Smooth muscle cell (in vitro differentiated cells): ENCODE measurements around the gene ARRDC2. TPM values are rescaled to one million over a fixed set of nuclear protein-coding genes. Genes with fewer than 3 reads are reported as not detected.

ENCODE experiments used
- DNase-seq: peaks from one replicate; lab custom pipeline; 2025; ENCODE audit not compliant: unreplicated experiment; lab: John Stamatoyannopoulos, UW
- H2AFZ ChIP-seq: fragments of 200-600 bp; sonication (generic); 2 replicates; pipeline ENCODE4 v1.6.0; 2016; ENCODE audit warnings: antibody characterized with exemption, low read depth, mild to moderate bottlenecking
- H3F3A ChIP-seq: fragments of 200-600 bp; sonication (generic); 2 replicates; pipeline ENCODE4 v1.6.0; 2017; ENCODE audit warnings: antibody characterized with exemption, low read depth
- H3K27ac ChIP-seq: fragments of 200-600 bp; sonication (generic); 2 replicates; pipeline ENCODE4 v1.5.1; 2016; ENCODE audit warnings: low read depth, mild to moderate bottlenecking
- H3K27me3 ChIP-seq: fragments of 200-600 bp; sonication (generic); 2 replicates; pipeline ENCODE4 v1.6.1; 2016; ENCODE audit warnings: low read depth, mild to moderate bottlenecking
- H3K36me3 ChIP-seq: fragments of 200-600 bp; sonication (generic); 2 replicates; pipeline ENCODE4 v1.5.1; 2016; ENCODE audit warnings: low read depth
- H3K4me1 ChIP-seq: fragments of 200-600 bp; sonication (generic); 2 replicates; pipeline ENCODE4 v1.5.1; 2016; ENCODE audit warnings: low read depth
- H3K4me2 ChIP-seq: fragments of 200-600 bp; sonication (generic); 2 replicates; pipeline ENCODE4 v1.6.0; 2016; ENCODE audit warnings: mild to moderate bottlenecking
- H3K4me3 ChIP-seq: fragments of 200-600 bp; sonication (generic); 2 replicates; pipeline ENCODE4 v1.5.1; 2016; ENCODE audit warnings: mild to moderate bottlenecking
- H3K79me2 ChIP-seq: fragments of 200-600 bp; sonication (generic); 2 replicates; pipeline ENCODE4 v1.6.0; 2016; ENCODE audit warnings: low read depth, mild to moderate bottlenecking
- H3K9ac ChIP-seq: fragments of 200-600 bp; sonication (generic); 2 replicates; pipeline ENCODE4 v1.6.0; 2016; ENCODE audit warnings: low read depth
- H3K9me3 ChIP-seq: fragments of 200-600 bp; sonication (generic); replicated peaks from 2 replicates; pipeline ENCODE4 v1.5.1; 2016; ENCODE audit warnings: low read depth
- H4K20me1 ChIP-seq: fragments of 200-600 bp; sonication (generic); 2 replicates; pipeline ENCODE4 v1.6.0; 2016; ENCODE audit warnings: low read depth
- WGBS: methylation state at CpG from one replicate; pipeline ENCODE4 v1.1.7; 2016; ENCODE audit warnings: low lambda C conversion rate; 5-methylcytosine and 5-hydroxymethylcytosine counted together
- polyA plus RNA-seq: library from polyadenylated mRNA; unstranded; fragments of >200 nt; fragmentation: Nextera tagmentation; extraction: Ambion mirVana; gene quantifications from 2 replicates; pipeline ENCODE4 v1.2.1, GENCODE V29; 2016
- total RNA-seq: library from RNA; depleted of rRNA; stranded (reverse); fragments of >200 nt; gene quantifications from 2 replicates; pipeline ENCODE4 v1.2.3, GENCODE V29; 2014
- TF ChIP-seq, protein P1 (sequence below): fragments of 200-600 bp; sonication (generic); IDR thresholded peaks from 2 replicates; pipeline ENCODE4 v1.5.1; 2017; ENCODE audit warnings: borderline replicate concordance, mild to moderate bottlenecking, antibody characterized with exemption; ENCODE audit not compliant: insufficient read depth, poor library complexity, severe bottlenecking

The ARRDC2 gene
- total and polyA plus RNA-seq, 2 experiments from 2014 or later, result 4.3 to 4.4 TPM

GRCh38 chr19:18013210-18014111, 5.5 kb downstream of the ARRDC2 start:
- Histone ChIP-seq H3K4me2 (no peak overlapping the region), H2AFZ (no peak overlapping the region), H3F3A (no peaks in the 10 kb centered on the region), H3K27ac (no peak overlapping the region), H3K4me3 (no peak overlapping the region), H3K9me3 (no peaks in the 10 kb centered on the region), H3K27me3 (no peaks in the 10 kb centered on the region), H3K9ac (no peak overlapping the region), H3K36me3 (no peaks in the 10 kb centered on the region), H3K4me1 (peaks cover 4% of the 10 kb centered on the region), H4K20me1 (no peaks in the 10 kb centered on the region), H3K79me2 (no peaks in the 10 kb centered on the region)
- no peak for DNase-seq
- TF ChIP-seq, protein P1, sequence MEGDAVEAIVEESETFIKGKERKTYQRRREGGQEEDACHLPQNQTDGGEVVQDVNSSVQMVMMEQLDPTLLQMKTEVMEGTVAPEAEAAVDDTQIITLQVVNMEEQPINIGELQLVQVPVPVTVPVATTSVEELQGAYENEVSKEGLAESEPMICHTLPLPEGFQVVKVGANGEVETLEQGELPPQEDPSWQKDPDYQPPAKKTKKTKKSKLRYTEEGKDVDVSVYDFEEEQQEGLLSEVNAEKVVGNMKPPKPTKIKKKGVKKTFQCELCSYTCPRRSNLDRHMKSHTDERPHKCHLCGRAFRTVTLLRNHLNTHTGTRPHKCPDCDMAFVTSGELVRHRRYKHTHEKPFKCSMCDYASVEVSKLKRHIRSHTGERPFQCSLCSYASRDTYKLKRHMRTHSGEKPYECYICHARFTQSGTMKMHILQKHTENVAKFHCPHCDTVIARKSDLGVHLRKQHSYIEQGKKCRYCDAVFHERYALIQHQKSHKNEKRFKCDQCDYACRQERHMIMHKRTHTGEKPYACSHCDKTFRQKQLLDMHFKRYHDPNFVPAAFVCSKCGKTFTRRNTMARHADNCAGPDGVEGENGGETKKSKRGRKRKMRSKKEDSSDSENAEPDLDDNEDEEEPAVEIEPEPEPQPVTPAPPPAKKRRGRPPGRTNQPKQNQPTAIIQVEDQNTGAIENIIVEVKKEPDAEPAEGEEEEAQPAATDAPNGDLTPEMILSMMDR, result no peak
- 92% methylated on average over 17 of the region's 17 CpGs for WGBS

DNA sequence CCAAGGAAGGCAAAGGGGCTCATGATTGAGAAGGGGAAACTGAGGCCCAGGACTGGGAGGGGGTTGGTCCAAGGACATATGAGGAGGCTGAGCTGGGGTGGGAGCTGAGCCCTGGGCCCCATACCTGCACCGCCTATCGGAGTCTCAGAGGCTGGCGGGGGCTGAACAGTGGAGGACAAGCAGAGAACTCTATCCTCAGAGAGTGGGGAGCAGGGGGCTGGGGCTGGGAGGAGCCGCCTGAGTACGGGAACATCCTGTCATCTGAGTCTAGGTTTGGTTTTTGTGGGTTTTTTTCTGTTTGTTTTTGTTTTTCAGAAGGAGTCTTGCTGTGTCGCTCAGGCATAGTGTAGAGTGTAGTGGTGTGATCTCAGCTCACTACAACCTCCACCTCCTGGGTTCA, 6.2 kb downstream of the ARRDC2 start:
- WGBS, result 91% methylated on average over 6 of the region's 6 CpGs
- H3K36me3 ChIP-seq, result no peaks in the 10 kb centered on the region
- H3K9ac ChIP-seq, result no peak overlapping the region
- H3K27ac ChIP-seq, result no peak overlapping the region
- H4K20me1 ChIP-seq, result no peaks in the 10 kb centered on the region
- H3K27me3 ChIP-seq, result no peaks in the 10 kb centered on the region
- H3K4me1 ChIP-seq, result peaks cover 4% of the 10 kb centered on the region
- no peak overlapping the region for H2AFZ ChIP-seq
- no peaks in the 10 kb centered on the region for H3K9me3 ChIP-seq
- no peaks in the 10 kb centered on the region for H3K79me2 ChIP-seq
- TF ChIP-seq, protein P1, result no peak
- no peak overlapping the region for H3K4me2 ChIP-seq
- H3F3A ChIP-seq, result no peaks in the 10 kb centered on the region
- DNase-seq, result no peak
- H3K4me3 ChIP-seq, result no peak overlapping the region

- H3K36me3 ChIP-seq, result no peaks in the 10 kb centered on the region
- no peak overlapping the region for H2AFZ ChIP-seq
- H3K79me2 ChIP-seq, result no peaks in the 10 kb centered on the region
- H4K20me1 ChIP-seq, result no peaks in the 10 kb centered on the region
- TF ChIP-seq, protein P1, result no peak
- no peaks in the 10 kb centered on the region for H3K9me3 ChIP-seq
- DNase-seq, result no peak
- no peak overlapping the region for H3K4me3 ChIP-seq
- H3K4me1 ChIP-seq, result peaks cover 4% of the 10 kb centered on the region
- H3F3A ChIP-seq, result no peaks in the 10 kb centered on the region
- H3K4me2 ChIP-seq, result no peak overlapping the region
- 91% methylated on average over 14 of the region's 14 CpGs for WGBS
- H3K27me3 ChIP-seq, result no peaks in the 10 kb centered on the region
- no peak overlapping the region for H3K9ac ChIP-seq
- H3K27ac ChIP-seq, result no peak overlapping the region
Observed at GRCh38 chr19:18016209-18016910, 8.4 kb downstream of the ARRDC2 start.
